Measurements from ENCODE around the gene TSKU.

The TSKU gene

DNA sequence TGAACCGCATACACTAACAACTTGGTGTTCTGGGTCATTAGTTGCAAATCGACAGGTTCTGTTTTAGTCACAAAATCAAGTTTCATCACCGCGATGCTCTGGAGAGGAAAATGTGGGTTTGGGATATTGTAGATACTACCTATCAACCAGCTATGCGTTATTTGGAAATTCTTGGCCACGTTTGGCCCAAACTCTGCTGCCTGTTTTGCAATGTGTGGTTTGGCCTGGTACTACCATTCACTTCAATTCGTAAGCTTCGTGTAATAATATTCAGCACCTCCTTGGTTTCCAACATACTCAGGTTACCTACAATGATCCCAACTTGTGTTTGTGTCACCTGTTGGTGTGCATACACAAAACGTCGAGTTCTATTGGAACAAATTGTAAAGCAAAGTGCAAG is 61.4 kb downstream of the TSKU start:
- no peak for DNase-seq (ENCODE audit: low read depth in 1 of 2, low spot score in 1 of 2)

- DNase-seq (ENCODE audit: low read depth in 1 of 2, low spot score in 1 of 2): no peak
These were observed 61.9 kb downstream of the TSKU start for GRCh38 chr11:76845069-76845468.

DNA sequence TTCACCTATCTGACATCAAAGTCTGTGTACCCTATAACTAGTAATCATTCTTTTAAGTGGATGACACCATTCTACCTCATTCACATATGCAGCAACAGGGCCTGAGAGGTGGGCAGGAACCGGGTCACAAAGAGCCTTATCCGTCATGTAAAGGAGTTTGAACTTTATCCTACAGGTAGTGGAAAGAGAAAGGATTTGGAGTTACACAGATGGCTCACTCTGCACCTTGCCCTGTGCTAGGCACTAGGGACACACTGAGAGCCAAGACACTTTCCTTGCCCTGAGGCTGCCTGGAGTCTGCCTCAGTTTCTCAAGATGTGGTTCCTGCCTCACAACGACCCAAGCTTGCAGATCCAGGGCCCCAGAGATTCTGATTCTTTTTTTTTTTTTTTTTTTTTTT is 63.3 kb downstream of the TSKU start:
- no peak for DNase-seq (ENCODE audit: low read depth in 1 of 2, low spot score in 1 of 2)
